ENCODE results near the gene UMAD1. TPM values are rescaled to one million over a fixed set of nuclear protein-coding genes. Genes with fewer than 3 reads are reported as not detected.

UMAD1 gene
- polyA plus RNA-seq, 3 donors: 6.2 to 22.7 (median 18.6) TPM

- H3K27ac ChIP-seq (ENCODE audit: low read depth in 1 of 2, low read length in 2 of 2): peak overlapping the region in 1 of 2 donors; percentile 80
- peak; percentile 60 for TF ChIP-seq CTCF (IDR thresholded peaks at IDR 0.05)
- no peaks in the 10 kb centered on the region for H3K79me2 ChIP-seq (ENCODE audit: insufficient read depth, low read length)
- intact Hi-C loops (cut with micrococcal nuclease): no loop called here
- H3K4me3 ChIP-seq (replicated peaks in 1 of 3; ENCODE audit: low read depth in 2 of 3, low read length in 3 of 3): peak overlapping the region; percentile 52 to 99 (median 82)
- peaks cover 0 to 12% of the 10 kb centered on the region in 2 donors for H3K4me1 ChIP-seq (ENCODE audit: control insufficient read depth in 1 of 2, insufficient read depth in 2 of 2, low read length in 2 of 2)
- WGBS (ENCODE audit: insufficient coverage): no CpG with 5 or more reads among the region's 5 CpGs
- peak in 2 of 3 donors; percentile 4 to 11 for DNase-seq
- no peaks in the 10 kb centered on the region for H4K20me1 ChIP-seq (ENCODE audit: insufficient read depth, low read length)
- Mint-ChIP-seq H3K4me1 (peaks cover 13% of the 10 kb centered on the region), H3K36me3 (no peaks in the 10 kb centered on the region), H3K27me3 (ENCODE audit: low read depth in 3 of 3) (no peaks in the 10 kb centered on the region), H3K4me3 (peak overlapping the region; percentile 74 to 96), H3K27ac (peak overlapping the region in 4 of 7 donors; percentile 10 to 76 (median 66)), H3K9me3 (no peaks in the 10 kb centered on the region)
- peak overlapping the region; percentile 79 for H3K4me2 ChIP-seq (replicated peaks; ENCODE audit: extremely low read depth, low read length, poor library complexity, severe bottlenecking)
- H3K9ac ChIP-seq (ENCODE audit: insufficient read depth, low read length, poor library complexity, severe bottlenecking): peak overlapping the region; percentile 56
- H3K9me3 ChIP-seq (replicated peaks in 1 of 2; ENCODE audit: control insufficient read depth in 1 of 2, insufficient read depth in 1 of 2, low read length in 2 of 2): no peaks in the 10 kb centered on the region
- H2AFZ ChIP-seq (ENCODE audit: insufficient read depth, low read depth, low read length, poor library complexity, severe bottlenecking): peak overlapping the region; percentile 71
- no peaks in the 10 kb centered on the region for H3K36me3 ChIP-seq (replicated peaks in 1 of 2; ENCODE audit: control insufficient read depth in 1 of 2, insufficient read depth in 2 of 2, low read length in 2 of 2)
- no peaks in the 10 kb centered on the region for H3K27me3 ChIP-seq (ENCODE audit: control insufficient read depth in 2 of 2, insufficient read depth in 2 of 2, low read length in 2 of 2)
Observed at GRCh38 chr7:7761340-7761973, 120.9 kb downstream of the UMAD1 start.

- Histone ChIP-seq H3K27me3 (ENCODE audit: control insufficient read depth in 2 of 2, insufficient read depth in 2 of 2, low read length in 2 of 2) (no peaks in the 10 kb centered on the region), H3K9ac (ENCODE audit: insufficient read depth, low read length, poor library complexity, severe bottlenecking) (peak overlapping the region; percentile 56), H3K79me2 (ENCODE audit: insufficient read depth, low read length) (no peaks in the 10 kb centered on the region), H3K9me3 (replicated peaks in 1 of 2; ENCODE audit: control insufficient read depth in 1 of 2, insufficient read depth in 1 of 2, low read length in 2 of 2) (no peaks in the 10 kb centered on the region), H4K20me1 (ENCODE audit: insufficient read depth, low read length) (no peaks in the 10 kb centered on the region), H3K4me1 (ENCODE audit: control insufficient read depth in 1 of 2, insufficient read depth in 2 of 2, low read length in 2 of 2) (peaks cover 0 to 12% of the 10 kb centered on the region in 2 donors), H3K4me2 (replicated peaks; ENCODE audit: extremely low read depth, low read length, poor library complexity, severe bottlenecking) (peak overlapping the region; percentile 79), H3K27ac (ENCODE audit: low read depth in 1 of 2, low read length in 2 of 2) (peak overlapping the region in 1 of 2 donors; percentile 80), H2AFZ (ENCODE audit: insufficient read depth, low read depth, low read length, poor library complexity, severe bottlenecking) (peak overlapping the region; percentile 71), H3K4me3 (replicated peaks in 1 of 3; ENCODE audit: low read depth in 2 of 3, low read length in 3 of 3) (peak overlapping the region; percentile 52 to 99 (median 82)), H3K36me3 (replicated peaks in 1 of 2; ENCODE audit: control insufficient read depth in 1 of 2, insufficient read depth in 2 of 2, low read length in 2 of 2) (no peaks in the 10 kb centered on the region)
- no peak for TF ChIP-seq CTCF (IDR thresholded peaks at IDR 0.05)
- Mint-ChIP-seq H3K9me3 (no peaks in the 10 kb centered on the region), H3K27me3 (ENCODE audit: low read depth in 3 of 3) (no peaks in the 10 kb centered on the region), H3K4me1 (peaks cover 10% of the 10 kb centered on the region), H3K27ac (peak overlapping the region in 5 of 7 donors; percentile 45 to 68 (median 63)), H3K4me3 (peak overlapping the region; percentile 74 to 96), H3K36me3 (no peaks in the 10 kb centered on the region)
- intact Hi-C loops (cut with micrococcal nuclease): no loop called here
- peak; percentile 3 to 5 (median 4) for DNase-seq
- WGBS (ENCODE audit: insufficient coverage): 0% methylated on average over 2 of the region's 9 CpGs
Observed at GRCh38 chr7:7761974-7762779, 121.6 kb downstream of the UMAD1 start.

All from CD14-positive monocyte (primary cell).